Stimulated activated CD8-positive, alpha-beta memory T cell treated with anti-CD3 and anti-CD28 coated beads, Interleukin-15, amount 100 ng/mL, for 48 hours (primary cell): ENCODE results near the gene DRAM1.
"Not testable (repeated sequence)": the region's sequence is repeated elsewhere in the genome, so short reads cannot be mapped to it uniquely, and the experiment has no call there.

Experiments used
- DNase-seq, 2 donors: peaks; one replicate each; pipeline ENCODE4 v3.0.0-alpha.2; 2020; ENCODE audit warnings: low read depth in 2 of 2

The DRAM1 gene

GRCh38 chr12:101906226-101906625, 28.8 kb downstream of the DRAM1 start:
- no peak for DNase-seq

GRCh38 chr12:101908395-101908794, 31.0 kb downstream of the DRAM1 start:
- DNase-seq: no peak

GRCh38 chr12:101909646-101910045, 32.3 kb downstream of the DRAM1 start:
- DNase-seq: no peak

- no peak for DNase-seq
Observed at GRCh38 chr12:101915841-101916240, 38.5 kb downstream of the DRAM1 start.

- DNase-seq: not testable (repeated sequence)
Observed at GRCh38 chr12:101918805-101919204, 41.4 kb downstream of the DRAM1 start.

GRCh38 chr12:101919447-101919846, 42.1 kb downstream of the DRAM1 start:
- no peak for DNase-seq

- no peak for DNase-seq
Observed at GRCh38 chr12:101920906-101921305, 43.5 kb downstream of the DRAM1 start.

- DNase-seq: no peak
Observed at GRCh38 chr12:101923045-101923718, 45.8 kb downstream of the DRAM1 start.

- DNase-seq: no peak
Observed at GRCh38 chr12:101924618-101925017, 47.2 kb downstream of the DRAM1 start.

- no peak for DNase-seq
Observed at GRCh38 chr12:101925361-101925760, 48.0 kb downstream of the DRAM1 start.

- no peak for DNase-seq
Observed at GRCh38 chr12:101925935-101926334, 48.6 kb downstream of the DRAM1 start.

GRCh38 chr12:101927036-101927435, 49.7 kb downstream of the DRAM1 start:
- no peak for DNase-seq

- DNase-seq: no peak
Observed at GRCh38 chr12:101927999-101928398, 50.6 kb downstream of the DRAM1 start.

- no peak for DNase-seq
Observed at GRCh38 chr12:101928556-101928955, 51.2 kb downstream of the DRAM1 start.

- no peak for DNase-seq
Observed at GRCh38 chr12:101929365-101930041, 52.1 kb downstream of the DRAM1 start.

GRCh38 chr12:101931498-101932326, 54.3 kb downstream of the DRAM1 start:
- DNase-seq: no peak

GRCh38 chr12:101933866-101934514, 56.6 kb downstream of the DRAM1 start:
- DNase-seq: no peak

- no peak for DNase-seq
Observed at GRCh38 chr12:101935890-101936746, 58.7 kb downstream of the DRAM1 start.

- DNase-seq: no peak
Observed at GRCh38 chr12:101939306-101939705, 61.9 kb downstream of the DRAM1 start.

- peak; percentile 25 for DNase-seq
Observed at GRCh38 chr12:101939856-101940265, 62.5 kb downstream of the DRAM1 start.

- no peak for DNase-seq
Observed at GRCh38 chr12:101940400-101940950, 63.1 kb downstream of the DRAM1 start.
